ENCODE measurements around the gene TRIO.

Gene TRIO

DNA sequence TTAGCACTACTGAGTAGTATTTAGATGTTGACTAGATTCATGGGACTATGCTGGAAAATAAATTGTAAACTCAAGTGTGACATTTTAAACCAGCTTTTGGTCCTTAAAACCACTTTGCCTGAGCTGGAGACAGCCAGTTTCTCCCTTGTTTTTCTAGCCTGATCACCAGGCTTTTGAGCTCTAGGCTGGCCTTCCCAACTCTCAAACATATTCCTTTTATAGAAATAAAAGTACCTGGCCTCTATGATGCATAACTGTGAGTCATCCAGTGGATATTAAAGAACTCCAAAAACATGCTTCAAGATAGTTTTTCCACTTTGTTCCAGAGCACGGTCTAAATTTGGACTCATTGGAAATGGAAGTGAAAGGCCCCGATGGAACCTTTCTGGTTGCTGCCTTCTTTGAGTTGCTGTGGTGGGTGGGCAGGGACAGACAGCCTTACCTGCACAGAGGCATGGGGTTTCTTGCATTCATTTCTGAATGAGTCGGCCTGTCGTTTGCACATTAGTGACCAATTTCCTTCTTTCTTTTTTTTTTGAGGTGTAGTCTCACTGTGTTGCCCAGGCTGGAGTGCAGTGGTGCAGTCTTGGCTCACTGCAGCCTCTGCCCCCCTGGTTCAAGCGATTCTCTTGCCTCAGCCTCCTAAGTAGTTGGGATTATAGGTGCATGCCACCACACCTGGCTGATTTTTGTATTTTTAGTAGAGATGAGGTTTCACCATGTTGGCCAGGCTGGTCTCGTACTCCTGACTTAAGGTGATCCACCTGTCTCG, 43.1 kb downstream of the TRIO start:
- H3K4me1 ChIP-seq (ENCODE audit: insufficient read depth, insufficient read length), result no peaks in the 10 kb centered on the region
- DNase-seq (ENCODE audit: low read depth, low spot score), result no peak
- H3K4me3 ChIP-seq (ENCODE audit: insufficient read length, low read depth), result no peak overlapping the region

DNA sequence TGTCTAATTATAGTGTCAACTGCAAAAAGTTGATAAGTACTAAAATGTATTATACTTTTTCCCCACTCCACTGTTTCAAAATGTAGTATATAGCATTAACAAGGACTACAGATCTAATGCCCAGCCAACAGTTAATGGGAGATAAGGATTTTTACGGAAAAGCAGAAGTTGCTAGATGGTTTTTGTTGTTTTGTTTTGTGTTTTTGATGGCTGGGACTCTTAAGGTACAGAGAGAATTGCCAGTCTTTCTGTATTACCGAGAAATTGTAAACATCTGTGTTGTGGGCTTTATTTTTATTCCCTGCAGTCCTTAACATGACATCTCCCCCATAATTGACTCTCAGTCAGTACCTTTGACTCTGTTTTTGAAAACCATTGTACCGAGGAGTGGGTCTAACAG, 44.0 kb downstream of the TRIO start:
- Histone ChIP-seq H3K36me3 (ENCODE audit: insufficient read depth, insufficient read length, low read length) (no peaks in the 10 kb centered on the region), H3K4me3 (ENCODE audit: insufficient read length, low read depth) (no peak overlapping the region), H3K9me3 (ENCODE audit: insufficient read depth, low read length) (no peaks in the 10 kb centered on the region), H3K9ac (ENCODE audit: insufficient read length, low read depth) (no peak overlapping the region), H3K27me3 (ENCODE audit: insufficient read depth, insufficient read length) (no peaks in the 10 kb centered on the region), H3K4me1 (ENCODE audit: insufficient read depth, insufficient read length) (no peaks in the 10 kb centered on the region)
- TF ChIP-seq ZNF274 (IDR thresholded peaks at IDR 0.05; ENCODE audit: low read depth, low read length) (no peak), SUZ12 (IDR thresholded peaks at IDR 0.05; ENCODE audit: extremely low read depth, insufficient read depth, insufficient read length) (no peak), YY1 (IDR thresholded peaks at IDR 0.05; ENCODE audit: insufficient read depth, insufficient read length) (no peak)
- no peak for DNase-seq (ENCODE audit: low read depth, low spot score)

More for the DNA sequence above, 43.1 kb downstream of the TRIO start:
- Histone ChIP-seq H3K9ac (ENCODE audit: insufficient read length, low read depth) (no peak overlapping the region), H3K27me3 (ENCODE audit: insufficient read depth, insufficient read length) (no peaks in the 10 kb centered on the region), H3K36me3 (ENCODE audit: insufficient read depth, insufficient read length, low read length) (no peaks in the 10 kb centered on the region), H3K9me3 (ENCODE audit: insufficient read depth, low read length) (no peaks in the 10 kb centered on the region)
- TF ChIP-seq ZNF274 (IDR thresholded peaks at IDR 0.05; ENCODE audit: low read depth, low read length) (no peak), YY1 (IDR thresholded peaks at IDR 0.05; ENCODE audit: insufficient read depth, insufficient read length) (no peak), SUZ12 (IDR thresholded peaks at IDR 0.05; ENCODE audit: extremely low read depth, insufficient read depth, insufficient read length) (no peak)

DNA sequence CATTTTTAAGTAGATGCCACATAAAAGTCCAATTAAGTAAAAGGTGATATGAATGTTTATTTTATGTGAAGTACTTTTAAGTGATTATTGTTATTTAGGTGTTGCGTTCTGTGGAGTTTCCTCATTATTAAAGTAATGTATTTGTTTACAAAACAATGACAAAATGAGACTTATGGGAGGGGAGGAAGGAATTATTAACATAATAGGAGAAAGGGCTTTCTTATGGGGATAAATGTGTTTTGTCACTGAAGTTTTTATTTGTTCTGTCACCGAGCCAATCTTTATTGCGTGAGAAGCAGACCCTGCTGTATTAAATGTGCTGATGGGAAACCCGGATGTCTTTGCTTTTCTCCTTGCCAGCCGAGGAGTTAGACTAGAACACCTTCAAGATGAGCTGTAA, 44.5 kb downstream of the TRIO start:
- no peaks in the 10 kb centered on the region for H3K9me3 ChIP-seq (ENCODE audit: insufficient read depth, low read length)
- H3K4me3 ChIP-seq (ENCODE audit: insufficient read length, low read depth), result no peak overlapping the region
- no peaks in the 10 kb centered on the region for H3K36me3 ChIP-seq (ENCODE audit: insufficient read depth, insufficient read length, low read length)
- TF ChIP-seq SUZ12 (IDR thresholded peaks at IDR 0.05; ENCODE audit: extremely low read depth, insufficient read depth, insufficient read length) (no peak), YY1 (IDR thresholded peaks at IDR 0.05; ENCODE audit: insufficient read depth, insufficient read length) (no peak), ZNF274 (IDR thresholded peaks at IDR 0.05; ENCODE audit: low read depth, low read length) (no peak)
- no peak overlapping the region for H3K9ac ChIP-seq (ENCODE audit: insufficient read length, low read depth)
- DNase-seq (ENCODE audit: low read depth, low spot score), result no peak
- no peaks in the 10 kb centered on the region for H3K4me1 ChIP-seq (ENCODE audit: insufficient read depth, insufficient read length)
- H3K27me3 ChIP-seq (ENCODE audit: insufficient read depth, insufficient read length), result no peaks in the 10 kb centered on the region

DNA sequence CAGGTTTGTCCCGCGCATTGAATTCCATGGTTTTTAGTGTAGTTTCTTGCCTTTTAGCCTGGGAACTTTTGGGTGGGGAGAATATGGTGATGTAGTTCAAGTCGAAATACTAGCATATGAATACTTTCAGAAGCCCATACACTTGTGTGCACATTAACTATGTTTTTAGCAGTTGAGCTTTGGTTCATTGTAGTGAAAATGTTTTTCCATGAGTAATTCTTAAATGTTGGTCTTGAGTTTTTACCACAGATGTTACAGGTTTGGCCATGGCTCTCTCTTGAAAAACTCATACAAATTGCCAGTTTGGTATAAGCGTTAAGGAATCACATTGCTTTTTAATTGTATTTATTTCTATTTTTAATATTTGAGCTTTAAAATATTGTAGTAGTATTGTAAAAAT, 45.6 kb downstream of the TRIO start:
- Histone ChIP-seq H3K9ac (ENCODE audit: insufficient read length, low read depth) (no peak overlapping the region), H3K4me3 (ENCODE audit: insufficient read length, low read depth) (no peak overlapping the region), H3K36me3 (ENCODE audit: insufficient read depth, insufficient read length, low read length) (peaks cover 2% of the 10 kb centered on the region), H3K4me1 (ENCODE audit: insufficient read depth, insufficient read length) (no peaks in the 10 kb centered on the region), H3K27me3 (ENCODE audit: insufficient read depth, insufficient read length) (no peaks in the 10 kb centered on the region), H3K9me3 (ENCODE audit: insufficient read depth, low read length) (no peaks in the 10 kb centered on the region)
- TF ChIP-seq ZNF274 (IDR thresholded peaks at IDR 0.05; ENCODE audit: low read depth, low read length) (no peak), SUZ12 (IDR thresholded peaks at IDR 0.05; ENCODE audit: extremely low read depth, insufficient read depth, insufficient read length) (no peak), YY1 (IDR thresholded peaks at IDR 0.05; ENCODE audit: insufficient read depth, insufficient read length) (no peak)
- no peak for DNase-seq (ENCODE audit: low read depth, low spot score)

DNA sequence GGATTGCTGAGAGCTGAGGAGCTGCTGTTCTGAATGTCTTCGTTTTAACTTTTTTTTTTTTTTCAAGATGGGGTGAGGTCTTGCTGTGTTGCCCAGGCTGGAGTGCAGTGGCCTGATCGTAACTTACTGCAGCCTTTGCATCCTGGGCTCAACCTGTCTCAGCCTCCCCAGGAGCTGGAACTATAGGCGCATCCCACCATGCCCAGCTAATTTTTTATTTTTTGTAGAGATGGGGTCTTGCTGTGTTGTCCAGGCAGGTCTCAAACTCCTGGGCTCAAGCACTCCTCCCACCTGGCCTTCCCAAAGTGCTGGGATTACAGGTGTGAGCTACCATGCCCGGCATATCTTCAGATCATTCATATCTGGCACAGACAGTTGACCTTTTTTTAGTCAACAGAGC, 46.5 kb downstream of the TRIO start:
- H3K9ac ChIP-seq (ENCODE audit: insufficient read length, low read depth), result no peak overlapping the region
- no peak overlapping the region for H3K4me3 ChIP-seq (ENCODE audit: insufficient read length, low read depth)
- H3K4me1 ChIP-seq (ENCODE audit: insufficient read depth, insufficient read length), result no peaks in the 10 kb centered on the region
- H3K9me3 ChIP-seq (ENCODE audit: insufficient read depth, low read length), result no peaks in the 10 kb centered on the region
- peaks cover 5% of the 10 kb centered on the region for H3K36me3 ChIP-seq (ENCODE audit: insufficient read depth, insufficient read length, low read length)
- TF ChIP-seq SUZ12 (IDR thresholded peaks at IDR 0.05; ENCODE audit: extremely low read depth, insufficient read depth, insufficient read length) (no peak), ZNF274 (IDR thresholded peaks at IDR 0.05; ENCODE audit: low read depth, low read length) (no peak), YY1 (IDR thresholded peaks at IDR 0.05; ENCODE audit: insufficient read depth, insufficient read length) (no peak)
- H3K27me3 ChIP-seq (ENCODE audit: insufficient read depth, insufficient read length), result no peaks in the 10 kb centered on the region
- DNase-seq (ENCODE audit: low read depth, low spot score), result no peak

DNA sequence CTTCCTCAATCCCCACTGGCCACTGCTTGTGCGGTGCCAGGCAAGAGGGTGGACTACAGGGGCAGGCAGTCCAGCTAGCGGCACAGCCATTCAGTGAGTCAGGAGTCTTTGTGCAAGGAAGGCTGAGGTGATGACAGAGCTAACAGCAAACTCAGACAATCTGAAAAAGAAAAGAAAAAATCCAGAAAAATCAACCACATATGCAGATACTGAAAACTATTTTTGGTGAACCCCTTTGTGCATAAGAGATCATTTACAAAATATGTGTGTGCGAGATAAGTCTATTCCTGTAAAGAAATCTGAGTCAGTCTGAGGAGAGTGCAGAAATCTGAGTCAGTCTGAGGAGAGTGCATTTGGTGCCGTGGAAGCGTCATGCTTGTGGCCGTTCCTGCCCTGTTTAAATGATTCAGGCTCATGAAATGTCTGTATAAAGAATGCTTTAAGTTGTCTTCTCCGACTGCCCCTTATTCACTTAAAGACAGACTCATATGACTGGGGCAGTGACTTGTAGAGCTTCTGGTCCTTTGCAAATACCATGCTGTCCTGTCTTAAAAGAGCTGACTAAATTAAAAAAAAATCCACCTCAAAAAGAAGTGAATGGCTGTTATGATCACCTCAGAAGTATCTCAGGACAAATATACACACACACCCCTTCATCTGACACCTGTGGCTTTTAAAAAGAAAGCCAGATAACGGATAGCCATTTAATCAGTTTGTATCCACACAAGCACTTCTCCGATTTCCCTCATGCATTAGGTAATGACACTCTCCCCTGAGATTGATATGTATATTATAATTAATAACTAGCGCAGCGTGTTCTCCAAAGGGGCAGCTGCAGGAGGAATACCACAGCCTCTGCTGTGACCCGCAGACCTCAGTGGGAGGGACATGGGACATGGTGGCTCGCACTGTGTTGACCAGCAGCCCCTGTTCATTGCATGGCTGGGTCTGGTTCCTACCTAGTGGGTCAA, 47.3 kb downstream of the TRIO start:
- no peaks in the 10 kb centered on the region for H3K9me3 ChIP-seq (ENCODE audit: insufficient read depth, low read length)
- H3K9ac ChIP-seq (ENCODE audit: insufficient read length, low read depth), result no peak overlapping the region
- no peaks in the 10 kb centered on the region for H3K4me1 ChIP-seq (ENCODE audit: insufficient read depth, insufficient read length)
- TF ChIP-seq ZNF274 (IDR thresholded peaks at IDR 0.05; ENCODE audit: low read depth, low read length) (no peak), YY1 (IDR thresholded peaks at IDR 0.05; ENCODE audit: insufficient read depth, insufficient read length) (no peak), SUZ12 (IDR thresholded peaks at IDR 0.05; ENCODE audit: extremely low read depth, insufficient read depth, insufficient read length) (no peak)
- peaks cover 5% of the 10 kb centered on the region for H3K36me3 ChIP-seq (ENCODE audit: insufficient read depth, insufficient read length, low read length)
- no peaks in the 10 kb centered on the region for H3K27me3 ChIP-seq (ENCODE audit: insufficient read depth, insufficient read length)
- no peak overlapping the region for H3K4me3 ChIP-seq (ENCODE audit: insufficient read length, low read depth)
- DNase-seq (ENCODE audit: low read depth, low spot score), result no peak

DNA sequence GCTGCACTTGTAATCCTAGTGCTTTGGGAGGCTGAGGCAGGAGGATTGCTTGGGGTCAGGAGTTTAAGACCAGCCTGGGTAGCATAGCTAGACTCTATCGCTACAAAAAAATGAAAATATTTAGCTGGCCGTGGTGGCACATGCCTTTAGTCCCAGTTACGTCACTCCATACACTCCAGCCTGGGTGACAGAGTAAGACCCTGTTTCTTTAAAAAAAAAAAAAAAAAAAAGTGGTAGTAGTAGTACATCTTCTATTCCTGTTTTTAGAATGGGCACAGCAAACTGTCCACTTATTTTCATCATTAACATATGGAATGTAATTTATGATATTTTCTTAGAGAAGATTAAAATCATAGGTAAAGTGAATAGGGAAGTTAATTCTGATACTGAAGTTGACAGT, 48.2 kb downstream of the TRIO start:
- Histone ChIP-seq H3K9me3 (ENCODE audit: insufficient read depth, low read length) (no peaks in the 10 kb centered on the region), H3K27me3 (ENCODE audit: insufficient read depth, insufficient read length) (no peaks in the 10 kb centered on the region), H3K9ac (ENCODE audit: insufficient read length, low read depth) (no peak overlapping the region), H3K36me3 (ENCODE audit: insufficient read depth, insufficient read length, low read length) (peaks cover 5% of the 10 kb centered on the region), H3K4me3 (ENCODE audit: insufficient read length, low read depth) (no peak overlapping the region), H3K4me1 (ENCODE audit: insufficient read depth, insufficient read length) (no peaks in the 10 kb centered on the region)
- no peak for DNase-seq (ENCODE audit: low read depth, low spot score)
- TF ChIP-seq YY1 (IDR thresholded peaks at IDR 0.05; ENCODE audit: insufficient read depth, insufficient read length), result no peak
- no peak for TF ChIP-seq ZNF274 (IDR thresholded peaks at IDR 0.05; ENCODE audit: low read depth, low read length)
- no peak for TF ChIP-seq SUZ12 (IDR thresholded peaks at IDR 0.05; ENCODE audit: extremely low read depth, insufficient read depth, insufficient read length)
